ENCODE data around the gene TMEM266.

DNA sequence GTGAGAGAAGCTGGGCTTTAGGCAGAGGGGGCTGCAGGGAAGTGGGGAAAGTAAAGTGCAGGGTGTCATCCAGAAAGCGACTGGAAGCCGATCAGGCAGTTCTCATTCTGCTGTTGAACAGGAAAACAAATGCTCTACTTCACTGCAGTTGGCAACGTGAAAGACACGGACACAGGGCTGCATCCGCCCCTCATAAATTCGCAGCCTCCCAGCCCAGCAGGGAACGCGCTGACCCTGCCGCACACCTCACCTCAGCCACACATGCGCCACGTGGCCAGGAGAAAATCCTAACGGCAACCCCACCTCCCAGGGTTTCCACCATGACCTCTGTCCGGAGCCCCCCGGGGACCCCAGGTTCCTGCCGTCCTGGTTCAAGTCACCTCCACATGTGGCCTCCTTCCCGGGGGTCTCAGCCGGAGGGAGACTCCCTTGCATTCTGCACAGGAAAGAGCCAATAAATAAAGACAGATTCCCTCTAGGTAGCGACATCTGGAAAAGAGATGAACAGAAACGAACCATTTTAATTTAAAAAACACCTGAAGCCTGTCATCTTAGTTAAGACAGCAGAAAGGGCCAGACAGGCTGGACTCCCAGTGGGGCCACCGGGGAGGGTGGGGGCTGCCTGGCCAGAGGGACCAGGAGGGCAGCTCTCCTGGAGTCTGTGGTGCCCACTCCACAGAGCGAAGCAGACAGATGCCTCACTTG, 118.7 kb downstream of the TMEM266 start:
- no peak for TF ChIP-seq POLR2A (IDR thresholded peaks at IDR 0.05)
- TF ChIP-seq, protein P1, sequence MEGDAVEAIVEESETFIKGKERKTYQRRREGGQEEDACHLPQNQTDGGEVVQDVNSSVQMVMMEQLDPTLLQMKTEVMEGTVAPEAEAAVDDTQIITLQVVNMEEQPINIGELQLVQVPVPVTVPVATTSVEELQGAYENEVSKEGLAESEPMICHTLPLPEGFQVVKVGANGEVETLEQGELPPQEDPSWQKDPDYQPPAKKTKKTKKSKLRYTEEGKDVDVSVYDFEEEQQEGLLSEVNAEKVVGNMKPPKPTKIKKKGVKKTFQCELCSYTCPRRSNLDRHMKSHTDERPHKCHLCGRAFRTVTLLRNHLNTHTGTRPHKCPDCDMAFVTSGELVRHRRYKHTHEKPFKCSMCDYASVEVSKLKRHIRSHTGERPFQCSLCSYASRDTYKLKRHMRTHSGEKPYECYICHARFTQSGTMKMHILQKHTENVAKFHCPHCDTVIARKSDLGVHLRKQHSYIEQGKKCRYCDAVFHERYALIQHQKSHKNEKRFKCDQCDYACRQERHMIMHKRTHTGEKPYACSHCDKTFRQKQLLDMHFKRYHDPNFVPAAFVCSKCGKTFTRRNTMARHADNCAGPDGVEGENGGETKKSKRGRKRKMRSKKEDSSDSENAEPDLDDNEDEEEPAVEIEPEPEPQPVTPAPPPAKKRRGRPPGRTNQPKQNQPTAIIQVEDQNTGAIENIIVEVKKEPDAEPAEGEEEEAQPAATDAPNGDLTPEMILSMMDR (IDR thresholded peaks at IDR 0.05) = no peak

All from upper lobe of left lung (tissue), 4 donors.